ENCODE measurements around the gene TBL3. TPM values are rescaled to one million over a fixed set of nuclear protein-coding genes. Genes with fewer than 3 reads are reported as not detected.

Gene TBL3
- total and polyA plus RNA-seq, 3 donors from 2014 or later = 77.1 to 109 (median 83.4) TPM

- no peaks in the 10 kb centered on the region for H3K9me3 ChIP-seq
- H3K27me3 ChIP-seq = no peaks in the 10 kb centered on the region
- H3K36me3 ChIP-seq (ENCODE audit: low read depth, missing control alignments) = no peaks in the 10 kb centered on the region
- no peak overlapping the region for H3K27ac ChIP-seq
- no peak overlapping the region for H3K4me3 ChIP-seq
- TF ChIP-seq POLR2A (IDR thresholded peaks at IDR 0.05) (no peak), CTCF (IDR thresholded peaks at IDR 0.05) (no peak)
- no peak for DNase-seq
- 73 to 78% methylated on average over 3 to 21 of the region's 21 CpGs for WGBS, 2 donors
- intact Hi-C loops (cut with DNase I; ENCODE audit: low total_unique reads) = no loop called here
- peaks cover 46% of the 10 kb centered on the region for H3K4me1 ChIP-seq
Observed at GRCh38 chr16:2005646-2006045, 33.8 kb downstream of the TBL3 start.

GRCh38 chr16:2006317-2006716, 34.5 kb downstream of the TBL3 start:
- no peaks in the 10 kb centered on the region for H3K36me3 ChIP-seq (ENCODE audit: low read depth, missing control alignments)
- no peak for TF ChIP-seq CTCF (IDR thresholded peaks at IDR 0.05)
- TF ChIP-seq POLR2A (IDR thresholded peaks at IDR 0.05) = no peak
- no peak overlapping the region for H3K4me3 ChIP-seq
- DNase-seq = no peak
- intact Hi-C loops (cut with DNase I; ENCODE audit: low total_unique reads) = no loop called here
- H3K4me1 ChIP-seq = peaks cover 47% of the 10 kb centered on the region
- 85 to 86% methylated on average over 4 to 8 of the region's 8 CpGs for WGBS, 2 donors
- no peaks in the 10 kb centered on the region for H3K27me3 ChIP-seq
- no peaks in the 10 kb centered on the region for H3K9me3 ChIP-seq
- H3K27ac ChIP-seq = no peak overlapping the region

- no peaks in the 10 kb centered on the region for H3K27me3 ChIP-seq
- H3K36me3 ChIP-seq (ENCODE audit: low read depth, missing control alignments) = no peaks in the 10 kb centered on the region
- no peak for TF ChIP-seq CTCF (IDR thresholded peaks at IDR 0.05)
- no peak for TF ChIP-seq POLR2A (IDR thresholded peaks at IDR 0.05)
- intact Hi-C loops (cut with DNase I; ENCODE audit: low total_unique reads) = no loop called here
- 71 to 82% methylated on average over 10 to 16 of the region's 16 CpGs for WGBS, 2 donors
- H3K27ac ChIP-seq = no peak overlapping the region
- no peak overlapping the region for H3K4me3 ChIP-seq
- H3K9me3 ChIP-seq = no peaks in the 10 kb centered on the region
- DNase-seq = no peak
- H3K4me1 ChIP-seq = peaks cover 47% of the 10 kb centered on the region
Observed at GRCh38 chr16:2007081-2007836, 35.4 kb downstream of the TBL3 start.

GRCh38 chr16:2008009-2008526, 36.2 kb downstream of the TBL3 start:
- 34 to 48% methylated on average over 12 to 15 of the region's 15 CpGs for WGBS, 2 donors
- H3K4me1 ChIP-seq = peaks cover 47% of the 10 kb centered on the region
- DNase-seq = no peak
- no peak overlapping the region for H3K4me3 ChIP-seq
- H3K36me3 ChIP-seq (ENCODE audit: low read depth, missing control alignments) = no peaks in the 10 kb centered on the region
- no peak overlapping the region for H3K27ac ChIP-seq
- H3K9me3 ChIP-seq = no peaks in the 10 kb centered on the region
- TF ChIP-seq POLR2A (IDR thresholded peaks at IDR 0.05) = no peak
- TF ChIP-seq CTCF (IDR thresholded peaks at IDR 0.05) = no peak
- intact Hi-C loops (cut with DNase I; ENCODE audit: low total_unique reads) = no loop called here
- H3K27me3 ChIP-seq = no peaks in the 10 kb centered on the region
